Ascending aorta (tissue), 2 donors: ENCODE results near the gene CPXM2. TPM values are rescaled to one million over a fixed set of nuclear protein-coding genes. Genes with fewer than 3 reads are reported as not detected.
A peak's percentile ranks its signal among the peaks of the same experiment; 100 is the strongest.

Experiments used
- DNase-seq, 2 donors: peaks; one replicate each; pipeline ENCODE4 v3.0.0-alpha.2; 2019; ENCODE audit warnings: low spot score in 2 of 2
- H3K27ac ChIP-seq, 2 donors: fragments of 200-600 bp; sonication (generic); one replicate each; pipeline ENCODE4 v1.5.1; 2016 to 2017; ENCODE audit warnings: mild to moderate bottlenecking in 1 of 2
- H3K27me3 ChIP-seq: fragments of 200-600 bp; sonication (generic); one replicate; pipeline ENCODE4 v1.5.1; 2017
- H3K36me3 ChIP-seq, 2 donors: fragments of 200-600 bp; sonication (generic); one replicate each; pipeline ENCODE4 v1.5.1; 2016
- H3K4me1 ChIP-seq, 2 donors: fragments of 200-600 bp; sonication (generic); one replicate each; pipeline ENCODE4 v1.5.1; 2016 to 2017; ENCODE audit warnings: mild to moderate bottlenecking in 1 of 2
- H3K4me3 ChIP-seq, 2 donors: fragments of 200-600 bp; sonication (generic); one replicate each; pipeline ENCODE4 v1.5.1; 2016 to 2017; ENCODE audit warnings: mild to moderate bottlenecking in 1 of 2
- H3K9me3 ChIP-seq, 2 donors: fragments of 200-600 bp; sonication (generic); one replicate each; pipeline ENCODE4 v1.5.1; 2016
- CTCF ChIP-seq, 3 experiments: fragments of 200-600 bp in 2 of 3; fragments of 450-650 bp in 1 of 3; sonication (generic) in 2 of 3; IDR thresholded peaks; one replicate each; pipeline ENCODE4 v1.5.1; 2016 to 2019; ENCODE audit warnings: antibody characterized with exemption in 3 of 3, mild to moderate bottlenecking in 1 of 3, moderate library complexity in 1 of 3
- intact Hi-C: fragments of 100-400 bp; cut with DNase I; formaldehyde crosslinking; loops from one replicate; pipeline ENCODE4 v1.15.1; 2023
- total RNA-seq: library from RNA; depleted of rRNA; stranded (reverse); fragments of >200 nt; gene quantifications from one replicate; pipeline ENCODE4 v1.1.0, GENCODE V29; 2016

The CPXM2 gene
- total RNA-seq, 1 donor from 2014 or later: 125 TPM

- Histone ChIP-seq H3K36me3 (no peaks in the 10 kb centered on the region), H3K27ac (peak overlapping the region; percentile 5 to 8), H3K4me3 (no peak overlapping the region), H3K9me3 (no peaks in the 10 kb centered on the region), H3K4me1 (peaks cover 0 to 11% of the 10 kb centered on the region in 2 donors), H3K27me3 (no peaks in the 10 kb centered on the region)
- DNase-seq: no peak
- TF ChIP-seq CTCF (IDR thresholded peaks at IDR 0.05): no peak
- intact Hi-C loops: loop anchor here (2.0 to 10.0 kb wide), 4 partner anchors 49 to 521 kb away; partner anchors contain the start of gene OAT
Measured at GRCh38 chr10:123893651-123894050, 2.0 kb upstream of the CPXM2 start.

GRCh38 chr10:123890756-123891143 lies 857 bp downstream of the CPXM2 start:
- H3K36me3 ChIP-seq: no peaks in the 10 kb centered on the region
- H3K27ac ChIP-seq: peak overlapping the region; percentile 99
- H3K27me3 ChIP-seq: no peaks in the 10 kb centered on the region
- H3K4me3 ChIP-seq: peak overlapping the region; percentile 72 to 93
- no peak for TF ChIP-seq CTCF (IDR thresholded peaks at IDR 0.05)
- no peaks in the 10 kb centered on the region for H3K9me3 ChIP-seq
- intact Hi-C loops: loop anchor here (2.0 to 10.0 kb wide), 7 partner anchors 26 to 524 kb away; partner anchors contain the start of gene OAT
- H3K4me1 ChIP-seq: peaks cover 0 to 32% of the 10 kb centered on the region in 2 donors
- peak in 1 of 2 donors; percentile 77 for DNase-seq

GRCh38 chr10:123890226-123890625 lies 1.4 kb downstream of the CPXM2 start:
- Histone ChIP-seq H3K36me3 (no peaks in the 10 kb centered on the region), H3K27me3 (no peaks in the 10 kb centered on the region), H3K4me1 (peaks cover 4 to 37% of the 10 kb centered on the region in 2 donors), H3K4me3 (peak overlapping the region; percentile 72 to 93), H3K9me3 (no peaks in the 10 kb centered on the region), H3K27ac (peak overlapping the region; percentile 99)
- intact Hi-C loops: loop anchor here (2.0 to 10.0 kb wide), 7 partner anchors 25 to 525 kb away; partner anchors contain the start of gene OAT
- DNase-seq: peak in 1 of 2 donors; percentile 79
- no peak for TF ChIP-seq CTCF (IDR thresholded peaks at IDR 0.05)

- TF ChIP-seq CTCF (IDR thresholded peaks at IDR 0.05): no peak
- Histone ChIP-seq H3K4me1 (peaks cover 8 to 41% of the 10 kb centered on the region in 2 donors), H3K27ac (peak overlapping the region; percentile 99), H3K4me3 (peak overlapping the region; percentile 72 to 93), H3K36me3 (no peaks in the 10 kb centered on the region), H3K9me3 (no peaks in the 10 kb centered on the region), H3K27me3 (no peaks in the 10 kb centered on the region)
- DNase-seq: peak in 1 of 2 donors; percentile 62
- intact Hi-C loops: loop anchor here (2.0 to 10.0 kb wide), 7 partner anchors 25 to 525 kb away; partner anchors contain the start of gene OAT
Measured at GRCh38 chr10:123889821-123890220, 1.8 kb downstream of the CPXM2 start.

GRCh38 chr10:123888751-123889150 lies 2.9 kb downstream of the CPXM2 start:
- H3K4me1 ChIP-seq: peaks cover 11 to 51% of the 10 kb centered on the region in 2 donors
- intact Hi-C loops: no loop called here
- H3K27me3 ChIP-seq: no peaks in the 10 kb centered on the region
- DNase-seq: peak in 1 of 2 donors; percentile 39
- peak overlapping the region in 1 of 2 donors; percentile 93 for H3K4me3 ChIP-seq
- no peaks in the 10 kb centered on the region for H3K9me3 ChIP-seq
- H3K27ac ChIP-seq: peak overlapping the region; percentile 99
- H3K36me3 ChIP-seq: no peaks in the 10 kb centered on the region
- TF ChIP-seq CTCF (IDR thresholded peaks at IDR 0.05): no peak
